SJSA1 (cell line): ENCODE measurements around the gene PRADC1. TPM values are rescaled to one million over a fixed set of nuclear protein-coding genes. Genes with fewer than 3 reads are reported as not detected.

Experiments
- DNase-seq, 2 experiments: peaks; one replicate each; pipeline ENCODE4 v3.0.0-alpha.2; 2015 to 2020; ENCODE audit warnings: low spot score in 2 of 2, low read depth in 1 of 2
- H3K27ac ChIP-seq: fragments of 250-450 bp; sonication (Bioruptor Pico); 2 replicates; pipeline ENCODE4 v1.5.1; 2020; ENCODE audit warnings: mild to moderate bottlenecking, moderate library complexity
- H3K27me3 ChIP-seq: fragments of 250-450 bp; sonication (Bioruptor Pico); replicated peaks from 2 replicates; pipeline ENCODE4 v1.5.1; 2020; ENCODE audit warnings: mild to moderate bottlenecking, moderate library complexity
- H3K36me3 ChIP-seq: fragments of 250-450 bp; sonication (Bioruptor Pico); 2 replicates; pipeline ENCODE4 v1.5.1; 2020; ENCODE audit warnings: mild to moderate bottlenecking
- H3K4me1 ChIP-seq: fragments of 250-450 bp; sonication (Bioruptor Pico); replicated peaks from 2 replicates; pipeline ENCODE4 v1.6.1; 2021; ENCODE audit warnings: mild to moderate bottlenecking
- H3K4me3 ChIP-seq: fragments of 250-450 bp; sonication (Bioruptor Pico); 2 replicates; pipeline ENCODE4 v1.5.1; 2020; ENCODE audit warnings: mild to moderate bottlenecking
- H3K9me3 ChIP-seq: fragments of 250-450 bp; sonication (Bioruptor Pico); replicated peaks from 2 replicates; pipeline ENCODE4 v1.5.1; 2020; ENCODE audit warnings: mild to moderate bottlenecking
- total RNA-seq: library from RNA; depleted of rRNA; stranded (reverse); fragments of >200 nt; shearing (Covaris generic); gene quantifications from 2 replicates; pipeline ENCODE4 v1.2.3, GENCODE V29; 2014

The PRADC1 gene
- total RNA-seq, 1 experiment from 2014 or later = 42.0 TPM

GRCh38 chr2:73237168-73237567 is 4.1 kb upstream of the PRADC1 start:
- Histone ChIP-seq H3K9me3 (no peaks in the 10 kb centered on the region), H3K4me1 (peaks cover 18% of the 10 kb centered on the region), H3K27ac (no peak overlapping the region), H3K27me3 (no peaks in the 10 kb centered on the region), H3K4me3 (no peak overlapping the region), H3K36me3 (peaks cover 71% of the 10 kb centered on the region)
- no peak for DNase-seq

GRCh38 chr2:73235315-73236028 is 2.4 kb upstream of the PRADC1 start:
- Histone ChIP-seq H3K9me3 (no peaks in the 10 kb centered on the region), H3K4me1 (peaks cover 18% of the 10 kb centered on the region), H3K36me3 (peaks cover 54% of the 10 kb centered on the region), H3K27ac (no peak overlapping the region), H3K27me3 (no peaks in the 10 kb centered on the region), H3K4me3 (peak overlapping the region; percentile 78)
- no peak for DNase-seq

- no peaks in the 10 kb centered on the region for H3K9me3 ChIP-seq
- no peaks in the 10 kb centered on the region for H3K27me3 ChIP-seq
- DNase-seq = peak; percentile 88 to 90
- H3K36me3 ChIP-seq = peaks cover 49% of the 10 kb centered on the region
- H3K4me3 ChIP-seq = peak within 1 kb of the TSS; percentile 78
- peak within 1 kb of the TSS; percentile 78 for H3K27ac ChIP-seq
- H3K4me1 ChIP-seq = peaks cover 18% of the 10 kb centered on the region
Measured at GRCh38 chr2:73233932-73234832, 1.1 kb upstream of the PRADC1 start, which contains the start of gene CCT7. Gene CCT7 (plus strand): TSS chr2:73234308. CDS start chr2:73234379, 71 bp downstream.

GRCh38 chr2:73232403-73233153 is 461 bp downstream of the PRADC1 start:
- DNase-seq = peak in 1 of 2 experiments; percentile 20
- peaks cover 39% of the 10 kb centered on the region for H3K36me3 ChIP-seq
- peaks cover 18% of the 10 kb centered on the region for H3K4me1 ChIP-seq
- H3K27ac ChIP-seq = no peak overlapping the region
- no peaks in the 10 kb centered on the region for H3K27me3 ChIP-seq
- no peaks in the 10 kb centered on the region for H3K9me3 ChIP-seq
- H3K4me3 ChIP-seq = peak overlapping the region; percentile 78

GRCh38 chr2:73228631-73229030 is 4.4 kb downstream of the PRADC1 start:
- no peak for DNase-seq
- Histone ChIP-seq H3K36me3 (peaks cover 28% of the 10 kb centered on the region), H3K4me1 (peaks cover 7% of the 10 kb centered on the region), H3K9me3 (no peaks in the 10 kb centered on the region), H3K27ac (no peak overlapping the region), H3K4me3 (no peak overlapping the region), H3K27me3 (no peaks in the 10 kb centered on the region)

GRCh38 chr2:73227086-73227485 is 6.0 kb downstream of the PRADC1 start:
- H3K9me3 ChIP-seq = no peaks in the 10 kb centered on the region

GRCh38 chr2:73225513-73226360 is 7.3 kb downstream of the PRADC1 start:
- Histone ChIP-seq H3K4me1 (no peaks in the 10 kb centered on the region), H3K27me3 (no peaks in the 10 kb centered on the region), H3K27ac (no peak overlapping the region), H3K9me3 (no peaks in the 10 kb centered on the region), H3K36me3 (peaks cover 44% of the 10 kb centered on the region), H3K4me3 (no peak overlapping the region)
- DNase-seq = no peak

More at GRCh38 chr2:73227086-73227485, 6.0 kb downstream of the PRADC1 start:
- H3K4me1 ChIP-seq = no peaks in the 10 kb centered on the region
- H3K4me3 ChIP-seq = no peak overlapping the region
- no peaks in the 10 kb centered on the region for H3K27me3 ChIP-seq
- no peak for DNase-seq
- peaks cover 39% of the 10 kb centered on the region for H3K36me3 ChIP-seq
- H3K27ac ChIP-seq = no peak overlapping the region

- no peak for DNase-seq
- Histone ChIP-seq H3K27me3 (no peaks in the 10 kb centered on the region), H3K36me3 (peaks cover 36% of the 10 kb centered on the region), H3K4me1 (no peaks in the 10 kb centered on the region), H3K4me3 (no peak overlapping the region), H3K9me3 (no peaks in the 10 kb centered on the region), H3K27ac (no peak overlapping the region)
Measured at GRCh38 chr2:73223821-73224220, 9.2 kb downstream of the PRADC1 start.

GRCh38 chr2:73218298-73218697 is 14.7 kb downstream of the PRADC1 start:
- Histone ChIP-seq H3K27me3 (no peaks in the 10 kb centered on the region; the same call in 1 of the 2 replicates), H3K4me1 (peaks cover 9% of the 10 kb centered on the region), H3K4me3 (no peak overlapping the region), H3K27ac (no peak overlapping the region), H3K36me3 (peaks cover 21% of the 10 kb centered on the region), H3K9me3 (no peaks in the 10 kb centered on the region)
- no peak for DNase-seq

GRCh38 chr2:73217826-73218225 is 15.2 kb downstream of the PRADC1 start:
- peaks cover 9% of the 10 kb centered on the region for H3K4me1 ChIP-seq
- H3K27ac ChIP-seq = no peak overlapping the region
- DNase-seq = no peak
- no peaks in the 10 kb centered on the region for H3K9me3 ChIP-seq
- H3K4me3 ChIP-seq = no peak overlapping the region
- H3K36me3 ChIP-seq = peaks cover 17% of the 10 kb centered on the region
- no peaks in the 10 kb centered on the region; the same call in 1 of the 2 replicates for H3K27me3 ChIP-seq

GRCh38 chr2:73217160-73217559 is 15.9 kb downstream of the PRADC1 start:
- H3K27me3 ChIP-seq = no peaks in the 10 kb centered on the region; the same call in 1 of the 2 replicates
- peaks cover 10% of the 10 kb centered on the region for H3K36me3 ChIP-seq
- no peak overlapping the region for H3K4me3 ChIP-seq
- no peak overlapping the region for H3K27ac ChIP-seq
- peaks cover 9% of the 10 kb centered on the region for H3K4me1 ChIP-seq
- no peaks in the 10 kb centered on the region for H3K9me3 ChIP-seq
- no peak for DNase-seq

GRCh38 chr2:73215254-73215653 is 17.8 kb downstream of the PRADC1 start:
- peak overlapping the region; percentile 92 for H3K4me3 ChIP-seq
- H3K36me3 ChIP-seq = peaks cover 5% of the 10 kb centered on the region
- H3K27me3 ChIP-seq = no peaks in the 10 kb centered on the region; the same call in 1 of the 2 replicates
- H3K9me3 ChIP-seq = no peaks in the 10 kb centered on the region
- DNase-seq = no peak
- H3K4me1 ChIP-seq = peaks cover 9% of the 10 kb centered on the region
- H3K27ac ChIP-seq = no peak overlapping the region
